H1 (cell line): ENCODE data around the gene PAX4. TPM values are rescaled to one million over a fixed set of nuclear protein-coding genes. Genes with fewer than 3 reads are reported as not detected.

ENCODE experiments used
- CTCF ChIA-PET: fragments of 300-600 bp; sonication (Branson Sonifier 250); formaldehyde crosslinking; loops from one replicate; lab custom pipeline; 2021; ENCODE audit not compliant: partially characterized antibody; lab: Charles Lee
- POLR2A ChIA-PET: fragments of 300-600 bp; sonication (Branson Sonifier 250); formaldehyde crosslinking; loops from one replicate; lab custom pipeline; 2021; ENCODE audit warnings: inconsistent platforms; ENCODE audit not compliant: partially characterized antibody; lab: Charles Lee
- DNase-seq, 2 experiments: peaks; one replicate each; pipeline versions ENCODE4 v3.0.0 to v3.0.0-alpha.2; 2010 to 2022; ENCODE audit warnings: low spot score in 2 of 2, low read depth in 1 of 2, mixed read lengths in 1 of 2
- FAIRE-seq: peaks from 2 replicates; lab custom pipeline; 2011; peaks lifted over from hg19 to GRCh38; lab: Jason Lieb, UNC
- H2AFZ ChIP-seq: 2 replicates; pipeline ENCODE4 v1.8.1; 2012; ENCODE audit warnings: low read length, inconsistent platforms
- H2AK5ac ChIP-seq: 2 replicates; pipeline ENCODE4 v1.6.1; 2013; ENCODE audit warnings: low read depth, low read length
- H2BK120ac ChIP-seq: replicated peaks from 2 replicates; pipeline ENCODE3; 2013; ENCODE audit warnings: low read depth, low read length, inconsistent platforms
- H2BK12ac ChIP-seq: 2 replicates; pipeline ENCODE4 v1.6.1; 2013; ENCODE audit warnings: low read depth, low read length
- H2BK15ac ChIP-seq: 2 replicates; pipeline ENCODE4 v1.6.1; 2013; ENCODE audit warnings: low read length
- H2BK20ac ChIP-seq: 2 replicates; pipeline ENCODE4 v1.6.1; 2013; ENCODE audit warnings: low read length
- H2BK5ac ChIP-seq: 2 replicates; pipeline ENCODE4 v1.6.1; 2013; ENCODE audit warnings: low read depth, low read length
- H3K14ac ChIP-seq: 2 replicates; pipeline ENCODE4 v1.6.1; 2013; ENCODE audit warnings: inconsistent platforms; ENCODE audit not compliant: insufficient read length
- H3K18ac ChIP-seq: 2 replicates; pipeline ENCODE4 v1.6.1; 2013; ENCODE audit warnings: low read length; ENCODE audit errors: extremely low read depth
- H3K23ac ChIP-seq: 2 replicates; pipeline ENCODE4 v1.6.1; 2013; ENCODE audit warnings: inconsistent platforms; ENCODE audit not compliant: insufficient read length
- H3K23me2 ChIP-seq: 2 replicates; pipeline ENCODE4 v1.6.1; 2013; ENCODE audit warnings: low read depth, low read length
- H3K27ac ChIP-seq: 2 replicates; pipeline ENCODE4 v1.6.1; 2011; ENCODE audit warnings: low read depth, low read length, inconsistent platforms
- H3K27me3 ChIP-seq, 4 experiments: replicated peaks in 1 of 4; 1 replicate in 1 of 4; 2 replicates in 3 of 4; pipeline versions ENCODE4 v1.6.1 to v1.8.1; 2011 to 2013; ENCODE audit warnings: low read length in 3 of 4, mild to moderate bottlenecking in 3 of 4, inconsistent platforms in 2 of 4, mixed read lengths in 2 of 4, moderate library complexity in 1 of 4; ENCODE audit not compliant: control insufficient read depth in 3 of 4, insufficient read depth in 3 of 4; ENCODE audit errors: extremely low read depth in 1 of 4
- H3K36me3 ChIP-seq, 4 experiments: 2 replicates each; pipeline versions ENCODE4 v1.6.1 to v1.8.1; 2011 to 2013; ENCODE audit warnings: mild to moderate bottlenecking in 4 of 4, low read length in 3 of 4, moderate library complexity in 2 of 4, control low read depth in 1 of 4, inconsistent platforms in 1 of 4; ENCODE audit not compliant: insufficient read depth in 4 of 4, control insufficient read depth in 2 of 4
- H3K4ac ChIP-seq: replicated peaks from 2 replicates; pipeline ENCODE3; 2013; ENCODE audit warnings: low read length, low read depth, mixed read lengths, inconsistent platforms; ENCODE audit not compliant: insufficient read length
- H3K4me1 ChIP-seq, 4 experiments: replicated peaks in 1 of 4; 1 replicate in 1 of 4; 2 replicates in 3 of 4; pipeline versions ENCODE4 v1.6.1 to v1.8.1; 2011 to 2013; ENCODE audit warnings: low read length in 3 of 4, inconsistent platforms in 2 of 4, mixed read lengths in 1 of 4; ENCODE audit not compliant: insufficient read depth in 4 of 4, control insufficient read depth in 3 of 4
- H3K4me2 ChIP-seq, 2 experiments: 2 replicates each; pipeline versions ENCODE4 v1.6.1 to v1.8.1; 2011 to 2013; ENCODE audit warnings: low read depth in 2 of 2, low read length in 2 of 2, control low read depth in 1 of 2, inconsistent platforms in 1 of 2, mild to moderate bottlenecking in 1 of 2; ENCODE audit not compliant: insufficient read depth in 1 of 2
- H3K4me3 ChIP-seq, 4 experiments: fragments of 200-600, 300-600 bp in 1 of 4; sonication (generic), shearing (Covaris generic), sonication (Bioruptor Twin) in 1 of 4; 2 replicates each; pipeline versions ENCODE4 v1.5.1 to v1.8.1; 2011 to 2016; ENCODE audit warnings: low read length in 4 of 4, low read depth in 3 of 4, control low read depth in 2 of 4, inconsistent platforms in 2 of 4, mild to moderate bottlenecking in 2 of 4, mixed read lengths in 1 of 4, moderate library complexity in 1 of 4; ENCODE audit not compliant: insufficient read depth in 2 of 4; ENCODE audit errors: extremely low read depth in 1 of 4
- H3K56ac ChIP-seq: replicated peaks from 2 replicates; pipeline ENCODE3; 2013; ENCODE audit warnings: low read depth, mild to moderate bottlenecking, mixed read lengths, low read length, inconsistent platforms; ENCODE audit not compliant: insufficient read length
- H3K79me1 ChIP-seq: 2 replicates; pipeline ENCODE4 v1.6.1; 2013; ENCODE audit warnings: low read depth, low read length, control low read depth
- H3K79me2 ChIP-seq, 2 experiments: 2 replicates each; pipeline versions ENCODE4 v1.6.1 to v1.8.1; 2012 to 2013; ENCODE audit warnings: low read length in 2 of 2, mild to moderate bottlenecking in 2 of 2, inconsistent platforms in 1 of 2; ENCODE audit not compliant: insufficient read depth in 2 of 2, control insufficient read depth in 1 of 2
- H3K9ac ChIP-seq, 4 experiments: replicated peaks in 1 of 4; 1 replicate in 1 of 4; 2 replicates in 3 of 4; pipeline versions ENCODE4 v1.6.1 to v1.8.1; 2011 to 2013; ENCODE audit warnings: low read depth in 3 of 4, low read length in 3 of 4, control low read depth in 2 of 4, mild to moderate bottlenecking in 2 of 4, moderate library complexity in 2 of 4, inconsistent platforms in 1 of 4; ENCODE audit errors: extremely low read depth in 1 of 4
- H3K9me3 ChIP-seq, 2 experiments: 2 replicates each; pipeline versions ENCODE4 v1.6.1 to v1.8.1; 2012 to 2013; ENCODE audit warnings: mild to moderate bottlenecking in 2 of 2, moderate library complexity in 2 of 2, control low read depth in 1 of 2, inconsistent platforms in 1 of 2, low read depth in 1 of 2, low read length in 1 of 2, mixed read lengths in 1 of 2; ENCODE audit not compliant: insufficient read depth in 2 of 2
- H4K20me1 ChIP-seq, 2 experiments: replicated peaks in 1 of 2; 2 replicates each; pipeline versions ENCODE3 to v1.8.1; 2011 to 2013; ENCODE audit warnings: inconsistent platforms in 2 of 2, low read length in 2 of 2, mild to moderate bottlenecking in 1 of 2; ENCODE audit not compliant: insufficient read depth in 2 of 2, control insufficient read depth in 1 of 2
- H4K5ac ChIP-seq: 2 replicates; pipeline ENCODE4 v1.6.1; 2013; ENCODE audit warnings: low read length, low read depth, mixed read lengths, inconsistent platforms; ENCODE audit not compliant: insufficient read length
- H4K8ac ChIP-seq: 2 replicates; pipeline ENCODE4 v1.8.0; 2013; ENCODE audit warnings: mild to moderate bottlenecking, moderate library complexity, low read length, inconsistent platforms; ENCODE audit not compliant: insufficient read depth; ENCODE audit errors: extremely low read depth
- H4K91ac ChIP-seq: replicated peaks from 2 replicates; pipeline ENCODE3; 2013; ENCODE audit warnings: low read length, mixed read lengths, inconsistent platforms; ENCODE audit not compliant: insufficient read length
- ASH2L ChIP-seq: fragments of 200-600, 300-600 bp; sonication (generic); IDR thresholded peaks from one replicate; pipeline ENCODE4 v1.7.1; 2017; ENCODE audit warnings: low read length
- BRCA1 ChIP-seq: IDR thresholded peaks from 2 replicates; pipeline ENCODE4 v1.6.1; 2012; ENCODE audit warnings: low read depth, low read length, improper control_type of control experiment
- CBX5 ChIP-seq: fragments of 300-800, 300-1000 bp; sonication (generic); IDR thresholded peaks from 2 replicates; pipeline ENCODE4 v1.7.1; 2016; ENCODE audit warnings: antibody characterized with exemption, low read length, low read depth
- E2F6 ChIP-seq: IDR thresholded peaks from 2 replicates; pipeline ENCODE4 v1.6.1; 2012; ENCODE audit warnings: inconsistent platforms
- PHF8 ChIP-seq: fragments of 200-600 bp; sonication (generic); conservative IDR thresholded peaks from 2 replicates; pipeline ENCODE4 v1.7.1; 2012; ENCODE audit warnings: low read depth, mild to moderate bottlenecking, inconsistent platforms, low read length, moderate library complexity
- POLR2AphosphoS5 ChIP-seq: IDR thresholded peaks from 2 replicates; pipeline ENCODE4 v1.6.1; 2011; ENCODE audit warnings: low read depth, low read length
- RBBP5 ChIP-seq: IDR thresholded peaks from 2 replicates; pipeline ENCODE4 v1.7.1; 2012; ENCODE audit warnings: low read depth, mild to moderate bottlenecking, inconsistent platforms, low read length, moderate library complexity, borderline replicate concordance
- SIN3A ChIP-seq, 2 experiments: IDR thresholded peaks in 1 of 2; conservative IDR thresholded peaks in 1 of 2; 2 replicates each; pipeline ENCODE4 v1.6.1; 2011 to 2012; ENCODE audit warnings: low read length in 2 of 2, improper control_type of control experiment in 1 of 2, low read depth in 1 of 2, mild to moderate bottlenecking in 1 of 2
- SUZ12 ChIP-seq: fragments of 200-600 bp; sonication (generic); IDR thresholded peaks from 2 replicates; pipeline ENCODE4 v1.6.1; 2012; ENCODE audit warnings: mild to moderate bottlenecking, inconsistent platforms, low read length, moderate library complexity, mixed read lengths
- WGBS, 2 experiments: shearing (Covaris generic) in 1 of 2; methylation state at CpG; one replicate each; pipeline versions ENCODE4 v1.1.6 to v1.1.7; 2013 to 2015; ENCODE audit warnings: low lambda C conversion rate in 2 of 2, mixed read lengths in 2 of 2, inconsistent platforms in 1 of 2, low coverage in 1 of 2, missing lambda C conversion rate in 1 of 2; ENCODE audit not compliant: insufficient replicate concordance in 2 of 2, insufficient coverage in 1 of 2, insufficient read length in 1 of 2; ENCODE audit errors: extremely low coverage in 1 of 2, missing lambda C conversion rate in 1 of 2; 5-methylcytosine and 5-hydroxymethylcytosine counted together
- polyA plus RNA-seq, 7 experiments: library from polyadenylated mRNA; depleted of rRNA in 3 of 7; stranded (reverse) in 5 of 7; unstranded in 2 of 7; fragments of >200 nt in 5 of 7; fragments of 200-250 nt in 2 of 7; gene quantifications; 1 replicate in 5 of 7; 2 replicates in 1 of 7; 4 replicates in 1 of 7; pipeline versions ENCODE4 v1.2.1 to v1.2.3, GENCODE V29; 2011 to 2013; ENCODE audit warnings: missing spikeins in 2 of 7, mixed read lengths in 2 of 7
- total RNA-seq: library from RNA; stranded (reverse); fragmentation: NEBNext Ultra II Directional; extraction: Animal tissue kit (Norgen Biotek cat#: 25700); gene quantifications from 2 replicates; pipeline ENCODE4 v1.2.1, GENCODE V29; 2021

Gene PAX4
- total and polyA plus RNA-seq, 2 of the 8 experiments (the other 6 are each of a cell fraction or from before 2014, with no cell fraction given), result 0.20 TPM; not detected in 1

GRCh38 chr7:127652333-127653248, 34.6 kb upstream of the PAX4 start:
- POLR2A ChIA-PET, result interaction anchor here (0.7 to 2.6 kb wide), 6 partner anchors 9 to 68 kb away, joined by 3 to 12 read pairs (median 4); no protein-coding TSS in a partner anchor
- H3K79me2 ChIP-seq, result peaks cover 29 to 56% of the 10 kb centered on the region in 2 experiments
- peak; percentile 74; the same call in 1 of the 2 replicates for TF ChIP-seq PHF8
- TF ChIP-seq CBX5, result no peak
- TF ChIP-seq POLR2AphosphoS5, result no peak
- TF ChIP-seq SIN3A (conservative IDR thresholded peaks at IDR 0.05 in 1 of 2, IDR thresholded peaks at IDR 0.05 in 1 of 2; ENCODE audit: low read depth in 1 of 2, low read length in 2 of 2), result peak in 1 of 2 experiments; percentile 65; a peak in 2 of 4 replicates
- 0 out of 2 replicates have a peak, but pooled peaks have one; percentile 21 for TF ChIP-seq RBBP5
- TF ChIP-seq BRCA1, result no peak
- TF ChIP-seq E2F6, result no peak
- no peak for TF ChIP-seq SUZ12
- peak; percentile 37 for TF ChIP-seq ASH2L

More at GRCh38 chr7:127652333-127653248, 34.6 kb upstream of the PAX4 start:
- no peak for FAIRE-seq
- H2BK15ac ChIP-seq, result no peak overlapping the region
- H4K91ac ChIP-seq, result peak overlapping the region; percentile 89
- peak overlapping the region; percentile 87; the same call in 1 of the 2 replicates for H2BK5ac ChIP-seq
- DNase-seq, result no peak
- H3K4me2 ChIP-seq, result peak overlapping the region; percentile 75 to 83
- H3K27ac ChIP-seq, result peak overlapping the region; percentile 77
- no peak overlapping the region for H2BK120ac ChIP-seq
- H3K9me3 ChIP-seq, result no peaks in the 10 kb centered on the region
- H4K8ac ChIP-seq, result peak overlapping the region; percentile 97; the same call in 1 of the 2 replicates
- H2BK20ac ChIP-seq, result no peak overlapping the region
- H3K9ac ChIP-seq, result peak overlapping the region; percentile 74 to 94 (median 88)
- peaks cover 16 to 17% of the 10 kb centered on the region in 2 experiments for H4K20me1 ChIP-seq
- H3K14ac ChIP-seq, result no peak overlapping the region
- no peak overlapping the region; the same call in none of the 2 replicates for H2BK12ac ChIP-seq
- H3K18ac ChIP-seq, result peak overlapping the region; percentile 80
- H3K36me3 ChIP-seq, result peaks cover 0 to 9% (median 0%) of the 10 kb centered on the region in 4 experiments; a peak in 1 of 8 replicates
- peaks cover 11% of the 10 kb centered on the region; the same call in 1 of the 2 replicates for H3K23me2 ChIP-seq
- WGBS, 2 experiments, result 5% methylated on average over 38 of the region's 38 CpGs; no CpG with 5 or more reads in 1 of the 2 experiments
- peak overlapping the region; percentile 68 for H4K5ac ChIP-seq
- no peak overlapping the region; the same call in 1 of the 2 replicates for H2AFZ ChIP-seq
- H3K79me1 ChIP-seq, result peaks cover 3% of the 10 kb centered on the region; the same call in 1 of the 2 replicates
- no peak overlapping the region for H3K23ac ChIP-seq
- peak overlapping the region; percentile 77 for H3K56ac ChIP-seq
- peak overlapping the region; percentile 87 to 99 (median 93) for H3K4me3 ChIP-seq
- peaks cover 5 to 15% (median 8%) of the 10 kb centered on the region in 4 experiments; a peak in 6 of 7 replicates for H3K4me1 ChIP-seq
- CTCF ChIA-PET, result interaction anchor here (1.2 kb wide), 1 partner anchor 64 kb away, joined by 3 read pairs; the partner anchor contains the start of gene ARF5
- no peaks in the 10 kb centered on the region for H3K27me3 ChIP-seq
- H2AK5ac ChIP-seq, result no peak overlapping the region; the same call in 1 of the 2 replicates
- no peak overlapping the region for H3K4ac ChIP-seq
